ENCODE results near the gene ACOT11.

GRCh38 chr1:54517496-54517895 lies 30.5 kb upstream of the ACOT11 start:
- no peak for TF ChIP-seq CTCF (IDR thresholded peaks at IDR 0.05)
- TF ChIP-seq EP300 (IDR thresholded peaks at IDR 0.05) = no peak
